Embryonic facial prominence (tissue), 1 donor: ENCODE measurements around the gene ATP11A.
"Not testable (repeated sequence)": the region's sequence is repeated elsewhere in the genome, so short reads cannot be mapped to it uniquely, and the experiment has no call there.

ENCODE experiments used
- DNase-seq: peaks from one replicate; pipeline ENCODE4 v3.0.0-alpha.2; 2016; ENCODE audit errors: extremely low spot score

The ATP11A gene

GRCh38 chr13:112877976-112878955 lies 188.4 kb downstream of the ATP11A start:
- DNase-seq = no peak

- no peak for DNase-seq
These were observed 189.5 kb downstream of the ATP11A start for GRCh38 chr13:112879283-112879833.

GRCh38 chr13:112880221-112880641 lies 190.4 kb downstream of the ATP11A start:
- DNase-seq = no peak

- no peak for DNase-seq
These were observed 191.2 kb downstream of the ATP11A start for GRCh38 chr13:112880976-112881540.

GRCh38 chr13:112881656-112882554 lies 192.1 kb downstream of the ATP11A start:
- no peak for DNase-seq

GRCh38 chr13:112882555-112883024 lies 192.8 kb downstream of the ATP11A start:
- DNase-seq = no peak

- DNase-seq = no peak
These were observed 193.6 kb downstream of the ATP11A start for GRCh38 chr13:112883241-112883945.

- DNase-seq = not testable (repeated sequence)
These were observed 194.9 kb downstream of the ATP11A start for GRCh38 chr13:112884700-112885099.

- DNase-seq = no peak
These were observed 195.5 kb downstream of the ATP11A start for GRCh38 chr13:112885242-112885781.

GRCh38 chr13:112885782-112886268 lies 196.0 kb downstream of the ATP11A start:
- DNase-seq = no peak

- DNase-seq = no peak
These were observed 197.3 kb downstream of the ATP11A start for GRCh38 chr13:112887151-112887550.

GRCh38 chr13:112887557-112887991 lies 197.7 kb downstream of the ATP11A start:
- no peak for DNase-seq

GRCh38 chr13:112888238-112889111 lies 198.6 kb downstream of the ATP11A start:
- DNase-seq = no peak

GRCh38 chr13:112889351-112890290 lies 199.8 kb downstream of the ATP11A start:
- no peak for DNase-seq

GRCh38 chr13:112890316-112891145 lies 200.7 kb downstream of the ATP11A start:
- DNase-seq = no peak

GRCh38 chr13:112891477-112892401 lies 201.9 kb downstream of the ATP11A start:
- DNase-seq = no peak
